HG03039 (cell line): Measurements from ENCODE around the gene MSTO1.
"Not testable (repeated sequence)": the region's sequence is repeated elsewhere in the genome, so short reads cannot be mapped to it uniquely, and the experiment has no call there.

ENCODE experiments used
- ATAC-seq: cut with Tn5 transposase; IDR thresholded peaks from one replicate; pipeline ENCODE4 v1.9.1; 2021; ENCODE audit warnings: mild to moderate bottlenecking, moderate library complexity; ENCODE audit not compliant: unreplicated experiment

MSTO1 gene

GRCh38 chr1:155613226-155613625, 3.2 kb downstream of the MSTO1 start:
- not testable (repeated sequence) for ATAC-seq

DNA sequence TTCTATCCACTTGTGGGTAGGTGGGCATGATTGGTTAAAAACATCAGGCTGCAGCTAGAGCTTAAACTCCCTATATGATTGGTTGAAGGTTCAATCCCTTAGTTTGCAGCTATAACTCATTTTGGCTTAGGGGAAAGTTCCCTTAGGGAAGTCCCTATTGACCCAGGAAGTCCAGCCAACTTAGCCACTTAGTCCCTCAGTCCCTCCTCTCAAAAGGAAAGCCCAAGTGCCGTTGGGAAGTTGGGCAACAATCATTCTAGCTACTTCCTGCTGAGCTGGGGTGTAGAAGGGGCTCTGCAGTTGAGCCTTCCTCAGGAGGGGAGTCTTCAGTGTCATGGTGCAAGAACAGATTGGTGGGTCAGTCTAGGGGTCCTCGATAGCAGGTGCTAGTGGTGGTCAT, 12.2 kb downstream of the MSTO1 start:
- no peak for ATAC-seq

- ATAC-seq: no peak
These were observed 13.3 kb downstream of the MSTO1 start for GRCh38 chr1:155623357-155623756.

DNA sequence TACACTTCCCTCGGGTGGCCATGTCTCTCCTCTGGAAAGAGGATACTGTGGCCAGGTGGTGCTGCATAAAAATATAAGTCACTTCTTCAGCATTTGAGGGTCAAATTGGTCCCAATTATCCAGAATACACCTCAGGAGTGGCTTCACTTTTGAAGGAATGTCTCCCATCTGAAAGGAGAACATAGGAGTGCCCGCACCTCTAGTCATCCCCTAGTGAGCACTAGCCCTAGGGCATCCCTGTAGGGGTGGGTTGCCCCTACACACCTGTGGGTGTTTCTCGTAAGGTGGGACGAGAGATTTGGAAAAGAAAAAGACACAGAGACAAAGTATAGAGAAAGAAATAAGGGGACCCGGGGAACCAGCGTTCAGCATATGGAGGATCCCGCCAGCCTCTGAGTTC, 16.4 kb downstream of the MSTO1 start:
- ATAC-seq: not testable (repeated sequence)

DNA sequence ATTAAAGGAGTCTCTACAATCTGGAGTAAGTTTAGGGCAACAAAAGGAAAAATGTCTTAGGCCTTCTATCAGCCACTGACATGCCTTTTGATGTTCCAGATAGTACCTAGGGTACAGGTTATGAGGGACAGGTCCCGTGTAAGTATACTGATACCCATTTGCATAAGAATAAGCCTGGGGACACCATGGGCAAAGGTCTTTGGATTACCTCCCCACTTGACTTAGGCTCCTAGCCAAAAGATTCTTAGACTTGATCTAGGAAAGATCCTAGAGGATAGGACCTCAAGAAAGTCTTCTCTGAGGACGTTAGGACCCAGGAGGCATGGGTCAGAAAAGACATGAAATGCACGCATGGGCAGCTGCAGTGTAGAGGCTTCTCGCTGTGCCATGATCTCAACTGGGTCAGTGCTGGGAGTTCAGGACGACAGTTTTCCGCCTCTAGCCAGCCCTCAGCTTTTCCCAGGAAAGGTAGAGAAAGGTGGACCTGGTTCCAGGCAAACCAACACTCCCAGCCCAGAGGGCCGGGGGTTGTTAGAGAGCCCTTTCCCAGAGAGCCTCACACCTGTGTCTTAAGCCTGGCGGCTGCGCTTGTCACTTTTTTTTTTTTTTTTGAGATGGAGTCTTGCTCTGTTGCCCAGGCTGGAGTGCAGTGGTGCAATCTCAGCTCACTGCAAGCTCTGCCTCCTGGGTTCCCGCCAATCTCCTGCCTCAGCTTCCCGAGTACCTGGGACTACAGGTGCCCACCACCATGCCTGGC, 26.6 kb downstream of the MSTO1 start:
- no peak for ATAC-seq

DNA sequence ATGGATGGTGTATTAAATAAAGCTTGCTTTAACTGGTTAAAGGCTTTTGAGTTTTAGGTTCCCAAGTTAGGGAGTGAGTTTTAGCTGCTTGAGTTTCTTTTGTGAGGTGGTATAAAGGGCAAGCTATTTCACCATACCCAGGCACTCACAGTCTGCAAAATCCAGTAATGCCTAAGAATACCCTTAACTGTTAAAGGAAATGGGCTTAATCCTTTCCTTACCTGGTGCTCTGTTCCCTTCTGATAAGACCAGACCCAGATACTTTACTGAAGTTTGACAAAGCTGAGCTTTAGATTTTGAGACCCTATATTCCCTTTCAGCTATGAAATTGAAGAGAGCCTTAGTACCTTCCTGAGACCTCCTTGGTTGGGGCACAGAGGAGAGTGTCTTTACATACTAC, 30.3 kb downstream of the MSTO1 start:
- ATAC-seq: no peak

- ATAC-seq: not testable (repeated sequence)
These were observed 32.7 kb downstream of the MSTO1 start for GRCh38 chr1:155642559-155643180.

GRCh38 chr1:155643230-155643629, 33.2 kb downstream of the MSTO1 start:
- no peak for ATAC-seq

GRCh38 chr1:155645034-155645598, 35.1 kb downstream of the MSTO1 start:
- ATAC-seq: no peak

GRCh38 chr1:155645648-155646047, 35.6 kb downstream of the MSTO1 start:
- no peak for ATAC-seq

GRCh38 chr1:155646307-155646706, 36.3 kb downstream of the MSTO1 start:
- ATAC-seq: no peak

- no peak for ATAC-seq
These were observed 38.5 kb downstream of the MSTO1 start for GRCh38 chr1:155648207-155649147.

GRCh38 chr1:155649676-155650075, 39.7 kb downstream of the MSTO1 start:
- ATAC-seq: no peak

- ATAC-seq: no peak
These were observed 40.3 kb downstream of the MSTO1 start for GRCh38 chr1:155650231-155650757.

DNA sequence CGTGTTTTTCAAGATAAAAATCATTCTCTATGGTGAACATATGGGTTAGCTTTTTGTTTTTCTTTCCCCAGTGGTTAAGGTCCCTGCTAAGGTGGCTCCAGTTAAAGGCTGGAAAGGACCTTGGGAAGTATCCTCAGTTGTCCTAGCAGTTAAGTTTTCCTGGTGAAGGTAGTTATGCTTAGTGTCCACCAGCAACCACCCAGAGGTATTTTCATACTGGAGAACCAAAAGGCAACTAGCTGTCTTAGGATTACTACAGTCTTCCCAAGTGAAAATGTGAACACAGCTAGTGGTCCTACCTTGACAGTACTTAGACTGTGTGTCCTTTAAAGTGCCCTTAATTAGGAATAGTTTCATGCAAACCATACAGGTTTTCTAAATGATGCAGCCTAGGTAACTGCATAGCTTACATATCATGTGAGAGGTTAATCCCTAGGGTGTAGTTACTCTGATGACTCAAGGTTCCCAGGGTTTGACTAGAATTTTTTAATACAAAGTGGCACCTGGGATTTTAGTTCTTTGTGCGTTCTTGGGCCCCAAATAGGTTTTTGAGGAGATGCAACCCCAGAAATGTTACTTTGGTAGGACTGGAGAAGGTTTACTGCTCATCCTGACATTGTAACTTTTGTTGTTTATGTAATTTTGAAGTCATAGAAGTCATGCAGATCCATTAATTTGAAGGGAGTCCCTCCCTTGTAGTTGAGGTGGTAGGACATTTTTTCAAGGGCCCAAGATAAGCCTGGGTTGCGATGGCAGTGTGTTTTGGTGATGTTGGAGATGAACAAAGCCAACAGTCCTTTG, 42.0 kb downstream of the MSTO1 start:
- no peak for ATAC-seq

DNA sequence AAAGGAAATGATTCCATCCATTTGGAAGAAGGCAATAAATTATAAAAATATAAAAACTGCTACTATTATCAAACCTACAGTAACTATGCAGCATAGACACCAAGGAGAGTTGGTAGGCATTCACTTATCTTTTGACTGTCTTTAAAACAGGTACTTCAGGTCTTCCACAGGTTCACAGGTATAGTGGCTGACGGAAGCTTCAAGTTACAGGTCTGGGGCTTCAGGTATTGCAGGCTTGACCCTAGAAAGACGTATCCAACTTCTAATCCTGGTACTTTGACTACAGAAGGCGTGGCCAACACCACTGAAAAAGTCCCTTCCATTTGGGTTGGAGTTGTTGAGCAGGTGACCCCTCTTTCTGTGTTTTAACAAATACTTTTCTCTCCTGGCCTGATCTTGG, 42.9 kb downstream of the MSTO1 start:
- no peak for ATAC-seq

- ATAC-seq: no peak
These were observed 47.4 kb downstream of the MSTO1 start for GRCh38 chr1:155657463-155657862.

DNA sequence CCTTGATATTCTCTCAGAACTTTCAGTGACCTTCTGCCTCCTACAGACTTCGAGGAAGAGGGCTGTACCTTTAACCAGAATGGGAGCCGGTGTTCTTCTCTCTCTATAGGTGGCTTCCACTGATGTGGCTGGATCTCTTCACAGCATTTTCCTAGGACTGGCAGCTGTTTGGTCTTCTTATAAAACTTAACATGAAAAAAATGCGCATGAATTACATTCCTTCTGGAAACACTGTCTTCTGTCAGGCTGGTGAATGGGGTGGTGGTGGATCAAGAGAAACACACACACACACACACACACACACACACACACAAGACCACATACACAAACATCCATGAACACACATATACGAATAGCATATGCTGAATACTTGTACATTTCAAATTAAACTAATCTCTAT, 51.2 kb downstream of the MSTO1 start:
- not testable (repeated sequence) for ATAC-seq
